IPS-11a (cell line): ENCODE results near the gene TRIM46.
"Not testable (repeated sequence)": the region's sequence is repeated elsewhere in the genome, so short reads cannot be mapped to it uniquely, and the experiment has no call there.

ENCODE experiments used
- H3K4me3 ChIP-seq: one replicate; pipeline ENCODE4 v1.5.1; 2013; ENCODE audit warnings: low read depth, low read length, control low read depth

The TRIM46 gene

DNA sequence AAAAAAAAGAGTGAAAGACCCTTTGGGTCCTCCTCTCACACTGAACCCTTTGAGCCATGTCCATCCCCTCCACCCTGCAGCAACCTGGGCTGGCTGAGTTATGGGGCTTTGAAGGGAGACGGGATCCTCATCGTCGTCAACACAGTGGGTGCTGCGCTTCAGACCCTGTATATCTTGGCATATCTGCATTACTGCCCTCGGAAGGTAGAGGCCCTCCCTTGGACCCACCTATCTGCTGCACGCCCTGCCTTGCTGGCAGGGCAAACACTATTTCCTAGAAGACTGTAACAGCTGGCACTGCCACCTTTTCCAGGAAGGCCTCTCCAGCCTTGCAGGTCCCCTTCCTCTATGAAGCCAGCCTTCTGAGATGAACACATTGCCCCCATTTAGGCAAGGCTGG is 36.9 kb upstream of the TRIM46 start:
- H3K4me3 ChIP-seq: peak overlapping the region; percentile 75

DNA sequence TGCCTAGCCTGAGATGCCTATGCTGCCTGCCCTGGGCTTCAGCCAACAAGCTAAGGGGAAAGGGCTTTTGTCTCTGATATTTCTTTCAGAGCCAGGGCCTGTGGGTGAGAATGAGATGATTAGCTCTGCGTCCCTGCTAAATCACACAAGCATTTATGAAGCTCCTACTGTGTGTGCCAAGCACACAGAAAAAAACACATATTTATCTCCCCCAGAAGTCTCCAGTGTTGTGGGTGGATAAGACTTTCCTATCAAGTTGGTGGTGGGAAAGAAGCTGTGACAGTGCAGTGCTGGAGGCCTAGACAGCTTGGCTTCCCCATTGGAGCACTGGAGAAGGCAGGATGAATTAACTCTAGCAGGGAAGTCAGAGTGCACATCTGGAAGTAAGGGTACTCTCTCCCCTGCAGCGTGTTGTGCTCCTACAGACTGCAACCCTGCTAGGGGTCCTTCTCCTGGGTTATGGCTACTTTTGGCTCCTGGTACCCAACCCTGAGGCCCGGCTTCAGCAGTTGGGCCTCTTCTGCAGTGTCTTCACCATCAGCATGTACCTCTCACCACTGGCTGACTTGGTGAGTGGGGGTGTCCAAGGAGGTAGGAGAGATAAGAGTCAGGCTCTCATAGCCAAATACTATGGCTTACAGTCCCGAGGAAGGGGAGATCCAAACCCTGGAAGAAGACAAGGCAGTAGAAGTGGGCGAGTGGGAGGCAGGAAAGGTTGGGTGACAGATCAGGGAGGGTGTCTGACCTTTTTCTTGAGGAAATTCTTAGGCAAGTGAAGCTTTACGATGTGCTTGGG is 36.3 kb upstream of the TRIM46 start:
- no peak overlapping the region for H3K4me3 ChIP-seq

DNA sequence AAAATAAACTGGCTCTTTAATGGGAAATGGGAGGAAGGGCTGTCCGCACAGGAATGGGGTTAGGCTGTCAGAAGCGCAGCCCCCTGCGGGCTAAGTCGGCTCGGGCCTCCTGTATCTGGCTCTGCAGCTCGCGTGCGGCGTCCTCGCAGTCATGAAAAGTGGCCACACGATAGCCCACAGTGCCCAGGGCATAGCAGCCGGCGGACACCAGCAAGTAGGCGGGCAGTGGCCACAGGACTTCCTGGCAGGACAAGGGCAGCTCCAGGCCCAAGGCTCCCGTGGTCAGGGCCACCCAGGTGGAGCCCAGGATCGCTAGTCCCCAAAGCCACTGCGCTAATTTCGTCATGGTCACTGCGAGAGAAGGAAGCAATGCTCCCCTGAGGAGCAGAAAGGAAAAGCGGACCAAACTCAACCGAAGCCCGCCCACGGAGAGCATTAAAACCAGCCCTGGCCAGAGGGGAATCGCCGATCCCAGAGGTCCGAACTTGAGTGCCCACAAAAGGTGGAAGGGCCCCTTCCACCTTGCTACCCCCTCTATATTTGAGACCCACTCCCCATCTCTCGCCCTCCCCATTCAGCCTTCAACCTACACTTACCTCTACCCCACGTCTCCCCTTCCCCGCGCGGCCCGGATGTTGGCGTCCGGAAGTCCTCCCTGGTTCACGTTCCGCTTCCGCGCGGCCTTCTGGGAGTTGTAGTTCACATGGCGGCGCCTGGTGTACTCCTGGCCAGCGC is 33.6 kb upstream of the TRIM46 start, which contains the start of gene DPM3:
DPM3 (minus strand) TSS at position 637 of the 735 bp plus-strand sequence; CDS start at position 346, 291 bp downstream.
- peak within 1 kb of the TSS; percentile 93 for H3K4me3 ChIP-seq

DNA sequence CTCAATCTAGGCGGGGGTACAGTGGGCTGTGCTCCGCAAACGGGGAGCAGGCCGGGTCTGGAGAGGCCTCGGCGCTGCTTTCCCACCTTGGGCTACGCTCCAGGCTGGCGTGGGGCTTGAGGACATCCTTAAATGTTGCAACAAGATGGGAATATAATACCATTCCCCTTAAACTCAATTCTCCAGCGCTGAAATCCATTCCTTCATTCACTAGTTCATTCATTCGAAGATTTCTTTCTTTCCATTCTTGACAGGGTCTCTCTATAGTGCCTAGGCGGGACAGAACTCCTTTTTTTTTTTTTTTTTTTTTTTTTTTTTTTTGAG is 33.1 kb upstream of the TRIM46 start:
- H3K4me3 ChIP-seq: peak overlapping the region; percentile 93

DNA sequence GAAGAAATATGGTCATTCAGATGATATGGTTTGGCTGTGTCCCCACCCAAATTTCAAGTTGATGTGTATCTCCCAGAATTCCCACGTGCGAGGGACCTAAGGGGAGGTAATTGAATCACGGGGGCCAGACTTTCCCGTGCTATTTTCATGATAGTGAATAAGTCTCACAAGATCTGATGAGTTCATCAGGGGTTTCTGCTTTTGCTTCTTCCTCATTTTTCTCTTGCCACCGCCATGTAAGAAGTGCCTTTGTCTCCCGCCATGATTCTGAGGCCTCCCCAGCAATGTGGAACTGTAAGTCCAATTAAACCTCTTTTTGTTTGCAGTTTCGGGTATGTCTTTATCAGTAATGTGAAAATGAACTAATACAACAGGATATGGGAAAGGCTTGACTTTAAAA is 31.9 kb upstream of the TRIM46 start:
- no peak overlapping the region for H3K4me3 ChIP-seq

DNA sequence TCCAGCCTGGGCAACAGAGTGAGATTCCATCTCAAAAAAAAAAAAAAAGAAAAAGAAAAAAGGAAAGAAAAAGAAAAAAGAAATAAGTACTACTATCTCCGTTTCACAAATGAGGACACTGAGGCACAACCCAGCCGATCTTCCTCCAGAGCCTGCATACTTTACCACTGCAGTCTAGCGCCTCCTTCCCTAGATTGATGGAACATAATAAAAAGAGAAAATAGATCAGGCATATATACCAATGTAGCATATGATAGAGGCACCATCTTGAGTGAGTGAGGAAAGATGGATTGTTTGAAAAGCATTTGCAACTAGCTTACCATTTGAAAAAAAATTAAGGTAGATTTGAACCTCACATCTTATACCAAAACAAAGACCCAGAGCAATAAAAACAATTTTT is 28.2 kb upstream of the TRIM46 start:
- H3K4me3 ChIP-seq: no peak overlapping the region

DNA sequence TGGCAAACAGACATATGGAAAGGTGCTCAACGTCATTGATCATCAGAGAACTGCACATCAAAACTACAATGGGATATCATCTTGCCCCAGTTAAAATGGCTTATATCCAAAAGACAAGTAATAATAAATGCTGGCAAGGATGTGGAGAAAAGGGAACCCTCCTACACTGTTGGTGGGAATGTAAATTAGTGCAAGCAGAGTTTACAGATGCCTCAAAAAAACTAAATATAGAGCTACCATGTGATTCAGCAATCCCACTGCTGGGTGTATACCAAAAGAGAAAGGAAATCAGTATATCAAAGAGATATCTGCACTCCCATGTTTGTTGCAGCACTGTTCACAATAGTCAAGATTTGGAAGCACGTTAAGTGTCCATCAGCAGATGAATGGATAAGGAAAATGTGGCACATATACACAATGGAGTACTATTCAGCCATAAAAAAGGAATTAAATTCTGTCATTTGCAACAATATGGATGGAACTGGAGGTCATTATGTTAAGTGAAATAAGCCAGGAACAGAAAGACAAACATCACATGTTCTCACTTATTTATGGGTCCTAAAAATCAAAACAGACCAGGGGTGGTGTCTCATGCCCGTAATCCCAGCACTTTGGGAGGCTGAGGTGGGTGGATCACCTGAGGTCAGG is 17.5 kb upstream of the TRIM46 start:
- H3K4me3 ChIP-seq: not testable (repeated sequence)

DNA sequence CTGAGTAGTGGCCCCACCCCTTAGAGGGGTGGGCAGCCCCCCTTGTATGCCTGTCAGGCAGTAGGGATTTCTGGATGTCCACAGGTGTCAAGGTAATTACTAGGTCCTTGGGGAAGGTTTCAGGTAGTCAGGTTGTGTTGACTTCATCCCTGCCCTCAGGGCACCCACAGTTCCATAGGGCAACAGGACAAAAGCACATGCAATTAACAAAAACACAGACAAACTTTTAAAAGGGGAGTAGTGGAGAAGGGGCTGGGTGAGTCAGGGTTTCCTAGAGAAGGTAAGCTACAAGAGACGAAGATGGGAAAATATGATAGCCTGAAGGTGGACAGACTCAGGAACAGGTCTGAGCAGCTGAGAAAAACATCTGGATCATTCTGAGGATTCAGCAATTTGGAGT is 14.7 kb upstream of the TRIM46 start:
- no peak overlapping the region for H3K4me3 ChIP-seq

DNA sequence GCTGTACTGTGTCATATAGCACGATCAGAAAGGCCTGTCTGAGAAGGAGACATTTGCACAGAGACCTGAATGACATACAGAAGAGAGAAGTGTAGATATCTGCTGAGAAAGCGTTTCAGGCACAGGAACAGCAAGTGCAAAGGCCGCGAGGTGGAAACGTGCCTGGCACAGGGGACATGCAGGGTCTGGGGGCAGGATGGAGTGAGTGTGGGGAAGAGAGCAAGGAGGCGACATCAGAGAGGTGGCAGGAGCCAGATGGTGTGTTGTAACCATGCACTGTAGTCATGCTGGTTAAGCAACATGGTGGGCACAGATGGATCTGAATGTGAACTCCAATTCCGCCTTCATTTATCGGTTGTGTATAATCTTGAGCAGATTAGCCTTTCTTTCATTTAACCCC is 13.5 kb upstream of the TRIM46 start:
- no peak overlapping the region for H3K4me3 ChIP-seq

DNA sequence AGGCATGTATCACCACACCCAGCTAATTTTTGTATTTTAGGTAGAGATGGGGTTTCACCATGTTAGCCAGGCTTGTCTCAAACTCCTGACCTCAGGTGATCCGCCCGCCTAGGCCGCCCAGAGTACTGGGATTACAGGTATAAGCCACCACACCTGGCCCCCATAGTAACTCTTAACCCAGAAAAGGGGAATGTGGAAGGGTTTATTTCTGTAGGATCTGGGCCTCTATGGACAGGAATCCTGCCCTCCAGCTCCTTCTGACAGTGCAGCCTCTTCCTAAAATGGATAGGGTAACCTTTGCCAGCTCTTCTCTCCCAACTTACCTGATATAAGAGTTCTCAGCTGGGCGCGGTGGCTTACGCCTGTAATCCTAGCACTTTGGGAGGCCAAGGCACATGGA is 11.0 kb upstream of the TRIM46 start:
- not testable (repeated sequence) for H3K4me3 ChIP-seq

DNA sequence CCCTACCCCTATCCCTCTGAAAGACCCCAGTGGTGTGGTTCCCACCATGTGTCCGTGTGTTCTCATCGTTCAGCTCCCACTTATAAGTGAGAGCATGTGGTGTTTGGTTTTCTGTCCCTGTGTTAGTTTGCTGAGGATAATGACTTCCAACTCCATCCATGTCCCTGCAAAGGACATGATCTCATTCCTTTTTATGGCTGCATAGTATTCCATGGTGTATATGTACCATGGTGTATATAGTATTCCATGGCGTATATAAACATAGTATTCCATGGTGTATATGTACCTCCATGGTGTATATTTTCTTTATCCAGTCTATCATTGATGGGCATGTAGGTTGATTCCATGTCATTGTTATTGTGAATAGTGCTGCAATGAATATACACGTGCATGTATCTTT is 9.9 kb upstream of the TRIM46 start:
- H3K4me3 ChIP-seq: not testable (repeated sequence)

DNA sequence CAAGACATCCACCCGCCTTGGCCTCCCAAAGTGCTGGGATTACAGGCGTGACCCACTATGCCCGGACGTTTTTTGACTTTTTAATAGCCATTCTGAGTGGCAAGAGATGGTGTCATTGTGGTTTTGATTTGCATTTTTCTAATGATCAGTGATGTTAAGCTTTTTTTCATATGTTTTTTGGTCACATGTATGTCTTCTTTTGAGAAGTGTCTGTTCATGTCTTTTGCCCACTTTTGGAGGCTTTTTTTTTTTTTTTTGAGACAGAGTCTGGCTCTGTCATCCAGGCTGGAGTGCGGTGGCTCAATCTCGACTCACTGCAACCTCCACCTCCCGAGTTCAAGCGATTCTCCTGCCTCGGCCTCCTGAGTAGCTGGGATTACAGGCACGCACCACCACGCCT is 9.0 kb upstream of the TRIM46 start:
- H3K4me3 ChIP-seq: not testable (repeated sequence)

DNA sequence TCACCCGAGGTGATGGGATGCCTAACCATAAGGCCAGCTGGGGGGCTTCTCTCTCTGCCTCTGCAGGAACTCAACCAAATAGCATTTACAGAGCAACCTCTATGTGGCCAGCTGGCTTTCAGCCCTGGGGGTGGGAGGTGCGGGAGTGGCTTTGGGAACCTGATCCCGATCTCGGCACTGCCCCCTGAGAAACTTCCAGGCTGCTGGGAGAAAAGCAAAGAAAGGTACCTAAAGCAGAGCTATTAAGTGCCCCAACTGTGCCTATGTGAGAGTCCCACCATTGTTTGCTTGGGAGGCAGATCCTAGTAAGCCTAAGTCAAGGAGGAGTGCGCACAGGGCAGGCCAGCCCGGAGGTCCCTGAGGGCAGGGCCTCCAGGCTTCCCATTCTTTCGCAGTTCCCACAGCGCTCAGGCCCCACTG is 7.6 kb upstream of the TRIM46 start:
- no peak overlapping the region for H3K4me3 ChIP-seq

DNA sequence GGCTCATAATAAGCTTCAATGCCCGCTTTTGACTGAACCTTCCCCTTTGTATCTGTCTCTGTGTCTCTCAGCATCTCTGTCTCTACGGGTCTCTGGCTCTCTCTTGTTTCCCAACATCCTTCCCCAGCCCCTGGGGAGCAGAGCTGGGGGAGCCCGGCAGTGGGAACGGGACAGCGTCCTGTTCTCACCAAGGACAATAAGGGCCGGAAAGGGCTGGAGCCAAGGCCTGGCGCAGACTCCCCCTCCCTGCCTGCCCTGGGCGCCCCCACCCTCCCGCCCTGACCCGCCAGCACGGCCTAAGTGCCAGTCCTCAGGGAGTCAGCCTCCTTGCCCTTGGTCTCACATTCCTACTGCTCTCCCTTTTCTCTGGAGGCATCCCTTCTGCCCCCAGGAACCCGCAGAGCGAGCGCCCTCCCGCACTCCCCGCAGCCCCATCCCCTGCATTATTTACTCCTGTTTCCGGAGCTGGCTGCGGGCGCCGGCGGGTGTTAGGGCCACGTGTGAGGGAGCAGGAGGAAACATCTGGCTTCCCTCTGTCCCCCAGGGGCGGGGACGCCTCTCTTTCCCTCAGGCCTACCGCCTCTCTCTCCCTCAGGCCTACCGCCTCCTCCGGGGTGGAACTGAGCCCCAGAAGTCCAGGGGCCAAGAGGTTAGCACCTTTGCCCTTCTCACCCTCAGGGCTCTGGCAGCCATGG is 7.0 kb upstream of the TRIM46 start:
- peak overlapping the region; percentile 24 for H3K4me3 ChIP-seq

DNA sequence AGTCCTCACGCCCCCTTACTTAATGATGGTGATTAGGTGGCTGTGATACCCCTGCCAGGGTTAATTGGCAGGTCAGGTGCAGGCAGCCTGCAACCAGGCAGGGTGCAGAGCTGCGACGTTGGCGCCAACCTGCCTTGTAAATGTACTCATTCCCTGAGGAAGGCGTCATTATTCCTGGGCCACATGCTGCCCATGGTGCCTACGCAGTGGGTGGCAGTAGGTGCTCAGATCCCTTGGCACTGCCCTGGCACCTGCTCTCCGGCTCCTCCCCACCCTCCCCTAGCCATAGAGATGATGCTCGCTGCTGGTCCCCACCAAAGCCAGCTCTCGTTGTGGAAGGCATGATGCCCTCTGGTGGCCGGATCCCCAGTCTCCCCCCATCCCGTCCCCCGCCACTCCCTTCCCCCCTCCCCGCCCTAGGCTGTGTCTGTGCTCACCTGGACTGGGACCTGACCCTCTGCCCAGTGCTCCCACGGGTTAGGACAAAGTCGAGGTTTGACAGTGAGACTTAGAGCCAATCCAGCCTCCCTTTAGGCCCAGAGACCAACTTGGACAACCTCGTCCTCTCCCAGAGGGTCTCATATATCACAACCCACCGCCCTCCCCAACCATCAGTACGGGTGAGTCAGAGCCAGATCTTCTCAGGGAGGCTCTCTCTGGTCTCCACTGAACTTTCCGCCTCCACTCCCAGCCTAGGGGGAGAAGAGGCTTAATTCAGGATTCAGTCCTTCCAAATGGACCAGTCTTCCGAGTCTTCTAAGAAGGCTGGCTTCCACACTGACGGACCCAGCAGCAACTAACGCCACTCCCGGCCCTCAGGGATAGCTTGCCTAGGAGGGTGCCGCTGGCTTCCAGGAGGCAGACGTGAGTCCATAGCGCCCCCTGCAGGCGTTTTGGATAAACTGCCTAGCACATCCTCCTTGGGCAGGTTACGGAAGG is 6.2 kb upstream of the TRIM46 start:
- H3K4me3 ChIP-seq: peak overlapping the region; percentile 35

DNA sequence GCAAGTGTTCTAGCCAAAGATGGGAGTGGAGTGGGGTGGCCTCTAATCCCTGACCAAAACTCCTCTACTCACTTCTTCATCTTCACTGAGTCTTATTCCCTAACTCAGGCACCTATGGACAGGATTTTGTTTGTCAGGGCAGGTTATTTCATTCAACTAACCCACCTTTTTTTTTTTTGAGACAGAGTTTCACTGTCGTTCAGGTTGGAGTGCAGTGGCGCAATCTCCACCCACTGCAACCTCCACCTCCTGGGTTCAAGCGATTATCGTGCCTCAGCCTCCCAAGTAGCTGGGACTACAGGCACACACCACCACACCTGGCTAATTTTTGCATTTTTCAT is 5.6 kb upstream of the TRIM46 start:
- H3K4me3 ChIP-seq: not testable (repeated sequence)

DNA sequence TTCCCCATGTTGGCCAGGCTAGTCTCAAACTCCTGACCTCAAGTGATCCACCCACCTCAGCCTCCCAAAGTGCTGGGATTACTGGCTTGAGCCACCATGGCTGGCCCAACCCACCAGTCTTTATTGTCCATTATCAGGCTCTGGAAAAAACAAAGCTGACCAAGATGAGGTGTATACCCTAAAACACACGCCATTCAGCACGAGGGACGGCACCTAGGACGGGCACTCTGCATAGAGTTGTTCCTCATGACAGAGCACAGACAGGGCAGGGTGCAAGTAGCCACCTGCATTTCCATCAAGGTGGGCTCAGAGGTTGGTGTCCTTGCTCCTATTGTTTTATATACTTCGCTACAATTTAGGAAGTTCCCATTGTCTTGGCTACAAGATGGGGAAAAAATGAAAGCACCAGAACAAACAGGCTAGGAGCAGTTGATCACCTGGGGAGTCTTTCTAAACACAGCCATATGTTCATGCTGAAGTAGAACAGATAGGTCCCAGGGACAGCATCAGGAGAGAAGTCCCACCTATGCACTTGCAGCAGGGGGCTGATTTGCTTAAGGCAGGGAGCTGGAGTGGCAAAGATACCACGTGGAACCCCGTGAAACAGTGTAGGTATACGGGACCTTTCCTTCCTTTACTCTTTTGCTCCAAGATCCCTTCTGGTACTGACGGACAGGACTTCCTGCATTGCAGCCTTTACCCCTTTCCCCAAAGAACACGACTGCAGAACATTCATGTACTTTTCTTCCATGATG is 5.0 kb upstream of the TRIM46 start:
- H3K4me3 ChIP-seq: no peak overlapping the region

DNA sequence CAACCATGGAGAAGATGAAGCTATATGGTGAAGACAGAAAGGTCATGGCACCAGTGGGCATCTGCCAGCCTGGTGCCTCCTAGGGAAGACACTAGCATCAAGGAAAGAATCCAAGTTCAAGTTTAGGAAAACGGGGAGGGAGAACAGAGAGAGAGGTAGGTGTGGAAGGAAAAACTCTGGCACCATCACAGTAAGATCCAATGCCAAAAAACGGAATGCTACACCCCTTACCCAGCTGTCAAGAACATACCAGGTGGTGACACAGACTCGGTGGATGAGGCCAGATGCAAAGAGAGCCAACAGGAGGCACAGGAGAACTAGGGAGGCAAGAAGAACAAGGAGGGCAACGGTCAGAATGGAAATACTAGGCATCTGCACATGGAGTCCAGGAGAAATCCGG is 4.1 kb upstream of the TRIM46 start:
- no peak overlapping the region for H3K4me3 ChIP-seq

DNA sequence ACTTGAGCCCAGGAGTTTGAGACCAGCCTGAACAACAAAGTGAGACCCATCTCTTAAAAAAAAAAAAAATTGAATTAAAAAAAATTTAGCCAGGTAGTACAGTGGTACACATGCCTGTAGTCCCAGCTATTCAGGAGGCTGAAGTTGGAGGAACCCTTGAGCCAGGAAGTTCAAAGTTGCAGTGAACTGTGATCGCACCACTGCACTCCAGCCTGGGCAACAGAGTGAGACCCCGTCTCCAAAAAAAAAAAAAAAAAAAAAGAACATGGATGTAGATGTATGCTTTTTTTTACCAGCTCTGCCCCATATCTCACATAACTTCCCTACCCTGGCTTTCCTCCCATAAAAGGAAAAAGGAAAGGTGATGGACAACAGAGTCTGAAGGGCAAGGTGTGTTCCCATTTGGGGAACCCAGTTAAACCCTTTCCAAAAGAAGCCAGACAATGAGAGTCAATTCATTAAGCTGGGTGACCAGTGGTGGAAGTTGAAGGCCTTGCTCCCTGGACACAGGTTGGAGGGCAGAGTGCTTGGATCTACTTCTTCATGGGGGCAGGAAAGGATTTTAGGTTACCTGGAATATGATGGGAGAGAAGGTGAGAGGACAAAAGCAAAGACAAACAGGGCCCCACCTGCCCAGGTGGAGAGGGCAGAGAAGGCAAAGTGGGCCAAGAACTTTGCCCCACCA is 3.4 kb upstream of the TRIM46 start:
- no peak overlapping the region for H3K4me3 ChIP-seq
